Ovary (tissue), 3 donors: ENCODE data around the gene AIFM2.

Experiments used
- CTCF ChIP-seq, 3 donors: fragments of 450-650 bp in 2 of 3; fragments of 200-600 bp in 1 of 3; IDR thresholded peaks; one replicate each; pipeline versions ENCODE4 v1.5.1 to v1.8.0; 2016 to 2022; ENCODE audit warnings: antibody characterized with exemption in 3 of 3, mild to moderate bottlenecking in 1 of 3
- POLR2A ChIP-seq: fragments of 450-650 bp; IDR thresholded peaks from one replicate; pipeline ENCODE4 v1.6.1; 2017; ENCODE audit warnings: antibody characterized with exemption, mild to moderate bottlenecking, moderate library complexity
- donor health status: DM: no; HTN: no; CAD: no.

- TF ChIP-seq POLR2A = no peak
- no peak for TF ChIP-seq CTCF (IDR thresholded peaks at IDR 0.05)
Observed at GRCh38 chr10:70078937-70079336, 53.7 kb downstream of the AIFM2 start.
